Left forelimb (tissue), 1 donor: ENCODE results near the gene ADGRL1.
"Not testable (repeated sequence)": the region's sequence is repeated elsewhere in the genome, so short reads cannot be mapped to it uniquely, and the experiment has no call there.

Experiments used
- DNase-seq: peaks from one replicate; pipeline ENCODE4 v3.0.0-alpha.2; 2018; ENCODE audit warnings: low spot score

Gene ADGRL1

DNA sequence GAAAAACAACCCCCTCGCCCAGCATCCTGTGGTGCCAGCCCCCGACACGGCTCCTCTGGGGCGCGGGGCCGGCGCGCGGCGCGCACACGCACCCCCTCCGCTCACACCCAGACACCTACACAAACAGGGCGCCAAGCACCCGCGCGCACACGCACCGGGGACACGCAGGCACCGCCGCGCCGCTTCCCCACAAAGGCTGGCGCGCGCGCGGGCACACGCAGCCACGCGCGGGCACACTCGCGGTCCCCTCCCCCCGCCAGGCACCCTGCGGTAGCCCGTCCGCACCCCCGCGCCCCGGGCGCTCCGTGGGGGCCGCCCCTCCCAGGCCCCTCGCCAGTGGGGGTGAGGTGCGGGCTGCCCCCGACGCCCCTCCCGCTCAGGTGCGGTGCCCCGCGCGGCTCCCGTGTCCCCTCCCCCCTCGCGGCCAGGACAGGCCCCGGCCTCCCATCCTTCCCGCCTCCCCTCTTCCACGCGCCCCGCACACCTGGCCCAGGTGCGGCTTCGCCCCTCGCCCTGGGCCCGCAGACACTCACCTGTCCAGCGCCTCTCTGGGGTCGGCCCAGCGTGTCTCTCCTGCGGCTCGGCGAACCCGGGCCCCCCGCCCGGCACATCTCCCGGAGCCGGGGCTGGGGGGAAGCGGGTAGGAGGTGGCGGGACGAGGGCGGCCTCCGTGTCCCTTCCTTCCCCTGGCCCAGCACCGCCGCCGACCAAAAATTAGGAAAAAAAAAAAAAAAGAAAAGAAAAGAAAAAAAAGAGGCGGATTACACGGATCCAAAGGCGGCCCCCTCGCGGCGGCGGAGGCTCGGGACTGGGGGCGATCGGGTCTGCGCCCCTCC lies at the start of gene ADGRL1:
ADGRL1 (minus strand) TSS at position 718 of the 836 bp plus-strand sequence. CDS start 22,567 bp downstream, outside the sequence.
- DNase-seq = not testable (repeated sequence)

GRCh38 chr19:14255316-14255715 lies 49.3 kb upstream of the ADGRL1 start:
- DNase-seq = not testable (repeated sequence)

DNA sequence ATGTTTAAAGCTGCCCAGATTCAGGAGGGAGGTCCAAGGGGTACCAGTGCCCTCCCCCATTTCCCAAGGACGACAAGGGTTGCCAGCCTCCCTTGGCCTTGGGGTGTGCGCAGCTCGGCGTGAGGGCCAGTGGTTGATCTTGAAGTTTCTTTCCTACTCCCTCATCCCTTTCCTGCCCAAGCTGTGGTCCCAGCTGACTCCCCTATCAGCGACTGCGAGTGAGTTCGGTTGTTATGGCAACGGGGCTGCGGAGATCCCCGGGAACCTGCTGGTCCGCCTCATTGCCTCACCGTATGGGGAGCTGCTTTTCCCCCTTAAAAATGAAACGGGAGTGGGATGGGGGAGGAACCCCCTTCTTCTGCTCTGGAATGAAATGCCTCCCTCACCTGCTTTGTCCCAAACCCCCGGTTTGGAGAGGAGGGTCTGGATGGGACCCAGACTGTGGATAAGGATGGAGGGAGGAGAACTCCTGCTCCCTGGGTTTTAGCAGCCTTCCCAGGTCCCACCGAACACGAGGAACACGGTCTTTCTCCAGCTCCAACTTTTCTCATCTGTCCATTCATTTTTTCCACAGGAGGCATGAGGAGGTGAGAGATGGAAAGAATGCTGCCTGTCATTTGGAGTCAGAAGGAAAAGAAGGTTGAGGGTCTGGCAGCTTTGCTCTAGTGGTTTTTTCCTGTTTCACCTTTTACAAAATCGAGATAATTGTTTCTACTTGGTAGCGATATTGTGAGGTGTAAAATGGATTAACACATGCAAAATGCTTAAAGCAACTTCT lies 48.0 kb upstream of the ADGRL1 start:
- not testable (repeated sequence) for DNase-seq

DNA sequence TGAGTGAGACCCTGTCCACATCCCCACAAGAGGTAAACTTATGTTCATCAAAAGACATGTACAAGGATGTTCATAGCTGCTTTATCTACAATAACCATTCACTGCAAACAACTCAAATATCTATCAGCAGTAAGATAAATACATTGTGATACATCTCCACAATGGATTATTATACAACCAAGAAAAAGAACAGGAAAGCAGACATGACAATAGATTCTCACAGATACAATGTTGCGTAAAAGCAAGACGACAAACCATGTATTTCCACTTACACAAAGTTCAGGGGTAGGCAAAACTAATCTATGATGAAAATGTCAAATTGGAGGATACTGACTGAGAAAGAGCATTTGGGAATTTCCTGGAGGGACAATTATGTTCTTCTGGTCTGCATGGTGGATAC lies 46.2 kb upstream of the ADGRL1 start:
- not testable (repeated sequence) for DNase-seq

DNA sequence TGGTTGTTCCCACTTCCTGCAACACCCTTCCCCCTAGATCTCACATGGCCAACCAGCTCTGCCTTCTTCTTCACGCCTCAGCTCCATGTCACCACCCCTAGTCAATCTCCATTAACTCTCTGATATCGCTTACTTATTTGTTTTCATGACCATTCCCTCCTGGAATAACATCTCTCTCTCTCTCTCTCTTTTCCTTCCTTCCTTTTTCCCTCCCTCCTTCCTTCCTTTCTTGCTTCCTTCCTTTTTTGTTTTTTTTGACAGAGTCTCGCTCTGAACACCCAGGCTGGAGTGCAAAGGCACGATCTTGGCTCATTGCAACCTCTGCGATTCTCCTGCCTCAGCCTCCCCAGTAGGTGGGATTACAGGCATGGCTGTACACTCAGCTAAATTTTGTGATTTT lies 44.9 kb upstream of the ADGRL1 start:
- no peak for DNase-seq

- DNase-seq = not testable (repeated sequence)
These were observed 44.3 kb upstream of the ADGRL1 start for GRCh38 chr19:14250315-14250714.

GRCh38 chr19:14249891-14250290 lies 43.9 kb upstream of the ADGRL1 start:
- not testable (repeated sequence) for DNase-seq

GRCh38 chr19:14249012-14249754 lies 43.2 kb upstream of the ADGRL1 start:
- DNase-seq = peak; percentile 80

DNA sequence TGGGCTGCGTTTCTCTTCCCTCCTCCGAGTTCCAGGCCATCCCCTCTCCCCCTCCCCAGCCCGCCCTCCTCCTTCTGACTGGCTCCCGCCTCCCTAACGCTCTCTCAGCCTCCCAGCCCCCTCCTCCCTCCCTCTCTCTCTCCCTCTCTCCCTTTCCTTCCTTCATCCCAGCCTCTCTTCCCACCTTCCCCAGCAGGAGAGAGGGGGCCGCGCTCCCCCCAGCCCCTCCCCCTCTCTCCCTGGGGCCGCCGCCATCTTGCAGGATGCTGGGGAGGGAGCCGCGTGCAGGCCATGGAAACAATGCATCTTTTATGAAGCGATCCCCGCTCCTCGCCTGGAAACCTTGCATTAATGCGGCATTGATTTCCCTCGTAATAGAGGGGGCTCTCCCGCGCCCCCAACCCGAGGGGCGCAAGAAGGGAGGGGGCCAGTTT lies 42.6 kb upstream of the ADGRL1 start:
- DNase-seq = peak; percentile 90

DNA sequence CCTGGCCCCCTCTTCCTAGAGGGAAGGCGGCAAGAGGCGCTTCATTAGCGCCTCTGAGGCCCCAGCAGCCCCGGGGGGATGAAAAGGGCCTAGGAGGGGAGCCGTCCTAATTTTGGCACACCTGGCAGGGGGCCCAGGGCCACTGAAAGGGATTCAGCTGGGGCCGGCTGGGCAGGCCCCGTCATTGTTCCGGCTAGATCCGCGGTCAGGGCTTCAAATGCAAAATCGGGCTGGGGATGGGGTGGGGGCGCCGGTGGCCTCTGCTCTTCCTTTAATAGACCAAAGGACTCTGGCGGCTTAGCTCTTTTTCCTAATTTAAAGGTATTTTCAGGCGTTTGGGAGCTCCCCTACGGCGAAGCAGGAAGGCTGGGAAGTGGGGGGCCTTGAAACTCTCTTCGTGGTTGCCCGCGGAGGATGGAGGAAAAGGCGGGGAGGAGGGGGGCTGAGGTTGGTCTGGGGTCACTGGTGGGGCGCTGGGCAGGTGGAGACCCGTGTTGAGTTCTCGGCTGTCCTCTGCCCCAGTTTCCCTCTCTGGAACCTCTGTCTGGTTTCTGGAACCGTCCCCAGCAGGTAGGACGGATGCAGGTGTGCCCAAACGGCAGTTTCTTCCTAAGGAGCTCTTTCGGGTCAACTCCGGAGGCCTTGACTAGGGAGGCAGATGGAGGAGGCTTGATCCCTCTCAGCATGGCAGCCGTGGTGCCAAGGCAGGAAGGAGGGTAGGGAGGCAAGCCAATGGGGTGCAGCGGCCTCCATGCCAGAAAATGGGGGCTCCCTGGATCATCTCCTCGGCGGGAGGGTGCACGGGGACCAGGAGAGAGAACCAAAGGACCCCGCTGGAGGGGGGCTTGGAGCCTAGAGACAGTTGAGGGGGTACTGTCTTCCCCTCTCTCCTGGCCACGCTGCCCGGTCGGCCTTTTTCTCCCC lies 41.8 kb upstream of the ADGRL1 start:
- peak; percentile 73 for DNase-seq

DNA sequence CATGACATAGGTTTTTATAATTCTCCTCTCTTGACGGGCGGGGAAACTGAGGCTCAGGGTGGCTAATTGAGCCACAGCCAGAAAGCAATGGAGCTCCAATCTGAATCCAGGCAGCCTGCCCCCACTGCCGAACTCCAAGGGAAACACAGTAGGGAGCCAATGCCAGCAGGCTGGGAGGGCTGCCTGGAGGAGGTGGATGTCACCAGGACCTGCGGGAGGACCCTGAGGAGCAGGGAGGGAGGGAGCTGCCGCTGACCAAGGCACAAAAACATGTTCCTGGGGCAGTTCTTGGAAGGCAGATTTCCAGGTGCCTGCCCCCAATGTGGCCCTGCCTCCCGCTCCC lies 41.2 kb upstream of the ADGRL1 start:
- DNase-seq = not testable (repeated sequence)

GRCh38 chr19:14244393-14244792 lies 38.4 kb upstream of the ADGRL1 start:
- DNase-seq = not testable (repeated sequence)

- not testable (repeated sequence) for DNase-seq
These were observed 37.7 kb upstream of the ADGRL1 start for GRCh38 chr19:14243718-14244117.

- DNase-seq = no peak
These were observed 31.3 kb upstream of the ADGRL1 start for GRCh38 chr19:14237014-14237941.

GRCh38 chr19:14232945-14233344 lies 27.0 kb upstream of the ADGRL1 start:
- not testable (repeated sequence) for DNase-seq

GRCh38 chr19:14228446-14229071 lies 22.6 kb upstream of the ADGRL1 start:
- not testable (repeated sequence) for DNase-seq

DNA sequence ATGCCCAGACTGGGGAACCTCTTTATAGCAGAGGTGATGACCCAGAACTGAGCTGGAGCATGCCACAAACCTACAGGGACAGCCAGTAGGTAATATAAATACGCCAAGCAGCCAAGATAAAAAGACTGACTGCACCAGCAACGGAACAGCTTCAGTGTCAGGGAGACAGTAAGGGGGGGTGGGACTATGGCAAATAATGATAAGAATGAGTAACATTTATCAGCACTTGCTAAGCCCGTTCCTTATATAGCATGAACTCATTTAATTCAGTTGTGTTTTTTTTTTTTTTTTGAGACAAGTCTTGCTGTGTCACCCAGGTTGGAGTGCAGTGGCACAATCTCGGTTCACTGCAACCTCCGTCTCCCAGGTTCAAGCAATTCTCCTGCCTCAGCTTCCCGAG lies 20.5 kb upstream of the ADGRL1 start:
- DNase-seq = not testable (repeated sequence)

DNA sequence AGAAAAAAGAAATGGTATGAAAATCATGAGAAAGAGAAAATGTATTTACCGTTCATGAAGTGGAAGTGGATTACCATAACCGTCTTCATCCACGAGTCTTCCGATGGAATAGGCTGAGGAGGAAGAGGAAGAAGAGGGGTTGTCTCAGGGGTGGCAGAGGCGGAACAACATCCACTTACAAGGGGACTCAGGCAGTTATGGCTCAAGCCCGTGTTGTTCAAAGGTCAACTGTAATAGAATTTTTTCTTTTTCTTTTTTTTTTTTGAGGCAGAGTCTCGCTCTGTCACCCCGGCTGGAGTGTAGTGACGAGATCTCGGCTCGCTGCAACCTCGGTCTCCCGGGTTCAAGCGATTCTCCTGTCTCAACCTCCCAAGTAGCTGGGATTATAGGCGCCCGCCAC lies 16.9 kb upstream of the ADGRL1 start:
- DNase-seq = no peak

DNA sequence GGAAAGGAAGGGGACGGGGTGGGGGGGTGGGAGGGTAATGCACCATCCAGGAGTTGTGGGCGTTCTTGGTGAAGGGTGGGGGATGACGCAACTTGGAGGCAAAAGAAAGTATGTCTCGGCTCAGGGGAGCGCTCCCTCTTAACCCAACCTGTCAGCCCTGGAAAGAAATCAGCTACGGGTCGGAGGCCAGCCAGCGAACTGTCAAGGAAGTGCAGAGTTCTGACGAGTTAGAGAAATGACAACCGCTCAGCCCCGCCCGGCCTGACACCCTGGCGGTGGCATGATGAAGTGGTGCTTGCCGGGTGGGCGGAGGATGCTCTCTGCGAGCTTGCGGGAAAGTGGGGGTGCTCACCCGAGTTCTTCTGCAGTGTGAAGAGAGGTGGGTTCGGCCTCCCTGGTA lies 15.4 kb upstream of the ADGRL1 start:
- DNase-seq = not testable (repeated sequence)
